HUES6 (cell line): ENCODE results near the gene PRICKLE3.

Experiments
- H3K27ac ChIP-seq: 2 replicates; pipeline ENCODE4 v1.7.0; 2013; ENCODE audit warnings: low read depth, mild to moderate bottlenecking, low read length, inconsistent platforms
- H3K27me3 ChIP-seq: 2 replicates; pipeline ENCODE4 v1.6.1; 2013; ENCODE audit warnings: low read length; ENCODE audit not compliant: control insufficient read depth, insufficient read depth
- H3K36me3 ChIP-seq: 2 replicates; pipeline ENCODE4 v1.6.1; 2013; ENCODE audit warnings: low read length; ENCODE audit not compliant: control insufficient read depth, insufficient read depth
- H3K4me1 ChIP-seq: 2 replicates; pipeline ENCODE4 v1.6.1; 2013; ENCODE audit warnings: low read length; ENCODE audit not compliant: control insufficient read depth, insufficient read depth
- H3K4me3 ChIP-seq: 2 replicates; pipeline ENCODE4 v1.5.1; 2013; ENCODE audit warnings: low read depth, low read length
- H3K9ac ChIP-seq: one replicate; pipeline ENCODE4 v1.6.1; 2013; ENCODE audit warnings: mild to moderate bottlenecking, low read length
- H3K9me3 ChIP-seq: 2 replicates; pipeline ENCODE4 v1.6.1; 2013; ENCODE audit warnings: low read depth, low read length; ENCODE audit not compliant: control insufficient read depth, insufficient read depth

The PRICKLE3 gene

DNA sequence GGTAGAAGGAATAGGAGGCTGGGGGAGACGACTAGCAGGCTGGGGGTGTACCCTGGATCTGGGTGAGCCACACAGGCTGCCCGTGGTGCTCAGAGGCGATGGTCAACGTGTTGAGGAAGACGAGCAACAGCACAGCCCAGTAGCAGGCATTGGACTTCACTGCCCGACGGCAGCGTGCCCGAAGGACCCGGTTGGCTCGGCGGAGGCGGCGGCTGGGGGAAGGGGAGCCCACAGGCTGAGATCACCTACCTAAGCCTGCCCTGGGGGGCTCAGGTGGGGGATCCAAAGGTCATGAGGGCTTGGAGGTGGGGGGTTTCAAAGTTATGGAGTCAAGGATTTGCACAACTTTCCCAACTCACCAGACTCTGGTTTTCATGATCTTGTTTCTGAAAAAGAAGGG lies 39.7 kb upstream of the PRICKLE3 start:
- Histone ChIP-seq H3K36me3 (no peaks in the 10 kb centered on the region), H3K27ac (no peak overlapping the region), H3K9ac (no peak overlapping the region), H3K27me3 (peaks cover 26% of the 10 kb centered on the region; the same call in 1 of the 2 replicates), H3K4me1 (no peaks in the 10 kb centered on the region), H3K9me3 (peaks cover 13% of the 10 kb centered on the region; the same call in 1 of the 2 replicates), H3K4me3 (no peak overlapping the region)

DNA sequence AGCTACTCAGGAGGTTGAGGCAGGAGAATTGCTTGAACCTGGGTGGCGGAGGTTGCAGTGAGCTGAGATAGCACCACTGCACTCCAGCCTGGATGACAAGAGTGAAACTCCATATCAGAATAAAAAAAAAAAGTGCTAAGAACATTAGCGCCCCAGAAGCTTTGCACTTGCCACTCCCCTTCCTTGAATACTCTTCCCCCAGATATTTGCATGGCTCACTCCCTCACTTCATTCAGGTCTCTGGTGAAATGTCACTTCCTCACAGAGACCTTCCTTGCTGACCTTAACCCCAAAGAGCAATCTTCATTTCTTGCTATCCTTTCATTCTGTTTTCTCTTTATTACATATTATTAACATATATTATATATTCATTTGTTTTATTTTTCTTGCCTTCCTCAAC lies 35.7 kb upstream of the PRICKLE3 start:
- H3K4me1 ChIP-seq: no peaks in the 10 kb centered on the region
- H3K4me3 ChIP-seq: no peak overlapping the region
- no peaks in the 10 kb centered on the region for H3K36me3 ChIP-seq
- H3K27ac ChIP-seq: no peak overlapping the region
- peaks cover 31% of the 10 kb centered on the region; the same call in 1 of the 2 replicates for H3K27me3 ChIP-seq
- peaks cover 29% of the 10 kb centered on the region; the same call in 1 of the 2 replicates for H3K9me3 ChIP-seq
- H3K9ac ChIP-seq: no peak overlapping the region

DNA sequence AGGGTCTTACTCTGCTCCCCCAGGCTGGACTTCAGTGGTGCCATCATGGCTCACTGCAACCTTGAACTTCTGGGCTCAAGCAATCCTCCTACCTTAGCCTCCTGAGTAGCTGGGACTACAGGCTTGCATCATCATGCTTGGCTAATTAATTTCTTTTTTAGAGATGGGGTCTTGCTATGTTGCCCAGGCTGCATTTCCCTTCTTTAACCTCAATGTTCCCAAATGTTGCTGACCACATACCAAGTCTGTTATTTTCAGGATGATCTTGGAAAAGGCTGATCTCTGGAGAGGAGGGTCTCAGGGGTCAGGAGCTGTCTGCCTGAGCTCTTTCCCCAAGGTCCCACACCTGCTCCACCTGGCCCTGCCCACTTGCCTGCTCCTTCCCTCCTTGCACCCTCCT lies 33.9 kb upstream of the PRICKLE3 start:
- Histone ChIP-seq H3K4me3 (no peak overlapping the region), H3K9ac (no peak overlapping the region), H3K4me1 (no peaks in the 10 kb centered on the region), H3K36me3 (no peaks in the 10 kb centered on the region), H3K27ac (no peak overlapping the region), H3K9me3 (peaks cover 25% of the 10 kb centered on the region; the same call in 1 of the 2 replicates), H3K27me3 (peaks cover 22% of the 10 kb centered on the region; the same call in 1 of the 2 replicates)

GRCh38 chrX:49214996-49215526 lies 28.9 kb upstream of the PRICKLE3 start:
- Histone ChIP-seq H3K9me3 (peaks cover 34% of the 10 kb centered on the region; the same call in 1 of the 2 replicates), H3K4me1 (0 out of 2 replicates have a peak, but pooled peaks cover 1% of the 10 kb centered on the region), H3K36me3 (no peaks in the 10 kb centered on the region), H3K27me3 (peaks cover 5% of the 10 kb centered on the region; the same call in 1 of the 2 replicates), H3K4me3 (no peak overlapping the region), H3K27ac (no peak overlapping the region), H3K9ac (no peak overlapping the region)

DNA sequence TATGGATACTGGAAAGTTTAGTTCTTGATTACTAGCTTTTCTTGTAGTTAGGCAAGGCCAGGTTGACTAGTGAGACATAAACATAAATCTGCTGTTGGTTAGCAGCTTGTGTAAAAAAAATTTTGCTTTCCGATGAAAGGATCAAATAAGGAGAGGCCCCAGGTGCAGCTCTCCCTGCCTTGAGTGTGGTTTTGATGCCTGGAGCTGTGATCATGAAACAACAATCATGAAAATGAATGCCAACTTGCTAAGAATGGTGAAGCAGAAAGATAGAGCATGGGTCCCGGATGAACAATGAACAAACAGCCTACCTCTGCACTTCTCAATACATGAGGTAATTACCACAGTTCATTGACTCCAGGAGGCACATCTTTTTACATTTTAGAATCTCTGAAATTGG lies 28.2 kb upstream of the PRICKLE3 start:
- Histone ChIP-seq H3K4me1 (0 out of 2 replicates have a peak, but pooled peaks cover 4% of the 10 kb centered on the region), H3K27ac (no peak overlapping the region), H3K9me3 (peaks cover 30% of the 10 kb centered on the region; the same call in 1 of the 2 replicates), H3K27me3 (peaks cover 3% of the 10 kb centered on the region; the same call in 1 of the 2 replicates), H3K9ac (no peak overlapping the region), H3K4me3 (no peak overlapping the region), H3K36me3 (no peaks in the 10 kb centered on the region)

DNA sequence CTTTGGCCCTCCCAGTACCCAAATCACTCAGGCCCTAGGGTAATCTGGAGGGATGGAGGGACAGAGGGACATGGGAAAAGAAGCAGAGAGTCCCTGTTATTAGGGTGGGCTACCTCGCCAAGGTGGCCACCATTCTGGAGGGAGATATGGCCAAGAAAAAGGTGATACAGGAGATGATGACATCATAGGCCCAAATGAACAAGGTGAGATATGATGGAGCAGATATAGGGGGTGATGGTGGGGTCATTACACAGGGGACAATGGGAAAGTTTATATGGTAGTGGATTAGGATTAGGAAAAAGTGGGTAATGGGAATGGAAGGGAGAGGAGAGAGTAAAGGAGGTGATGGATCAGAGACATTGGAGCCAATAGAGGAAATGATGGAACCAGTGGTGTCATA lies 26.7 kb upstream of the PRICKLE3 start:
- H3K27me3 ChIP-seq: no peaks in the 10 kb centered on the region; the same call in 1 of the 2 replicates
- H3K9ac ChIP-seq: no peak overlapping the region

GRCh38 chrX:49212209-49212608 lies 26.0 kb upstream of the PRICKLE3 start:
- Histone ChIP-seq H3K4me3 (no peak overlapping the region), H3K36me3 (no peaks in the 10 kb centered on the region), H3K27ac (no peak overlapping the region), H3K27me3 (no peaks in the 10 kb centered on the region; the same call in 1 of the 2 replicates), H3K4me1 (0 out of 2 replicates have a peak, but pooled peaks cover 4% of the 10 kb centered on the region), H3K9me3 (peaks cover 20% of the 10 kb centered on the region; the same call in 1 of the 2 replicates), H3K9ac (no peak overlapping the region)

More for the DNA sequence above, 26.7 kb upstream of the PRICKLE3 start:
- Histone ChIP-seq H3K9me3 (peaks cover 24% of the 10 kb centered on the region; the same call in 1 of the 2 replicates), H3K4me3 (no peak overlapping the region), H3K27ac (no peak overlapping the region), H3K36me3 (no peaks in the 10 kb centered on the region), H3K4me1 (0 out of 2 replicates have a peak, but pooled peaks cover 4% of the 10 kb centered on the region)

GRCh38 chrX:49211074-49211473 lies 24.9 kb upstream of the PRICKLE3 start:
- Histone ChIP-seq H3K36me3 (no peaks in the 10 kb centered on the region), H3K9ac (no peak overlapping the region), H3K4me1 (0 out of 2 replicates have a peak, but pooled peaks cover 4% of the 10 kb centered on the region), H3K4me3 (no peak overlapping the region), H3K27ac (no peak overlapping the region), H3K9me3 (peaks cover 18% of the 10 kb centered on the region; the same call in 1 of the 2 replicates), H3K27me3 (no peaks in the 10 kb centered on the region; the same call in 1 of the 2 replicates)

DNA sequence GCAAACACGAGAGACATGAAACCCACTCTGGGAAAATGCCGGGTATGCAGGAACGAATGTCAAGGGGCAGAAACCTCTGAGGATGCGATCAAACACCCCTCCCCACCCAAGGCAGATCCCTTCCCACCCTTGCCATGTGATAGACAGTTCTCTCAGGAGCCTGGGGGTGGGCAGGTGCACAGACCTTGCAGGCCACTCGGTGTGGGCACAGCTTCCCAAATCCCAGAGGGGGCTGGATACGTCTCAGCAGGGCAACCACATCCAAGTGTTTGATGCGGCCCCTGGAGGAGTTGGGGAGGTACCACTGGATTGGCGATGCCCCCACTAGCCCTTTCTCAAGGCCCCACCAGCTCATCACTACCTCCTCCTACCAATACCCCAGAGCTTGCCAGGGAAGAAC lies 24.2 kb upstream of the PRICKLE3 start:
- no peak overlapping the region for H3K4me3 ChIP-seq
- H3K36me3 ChIP-seq: no peaks in the 10 kb centered on the region
- H3K9ac ChIP-seq: no peak overlapping the region
- H3K27ac ChIP-seq: no peak overlapping the region
- H3K27me3 ChIP-seq: no peaks in the 10 kb centered on the region; the same call in 1 of the 2 replicates
- H3K4me1 ChIP-seq: peaks cover 4% of the 10 kb centered on the region; the same call in 1 of the 2 replicates
- H3K9me3 ChIP-seq: peaks cover 23% of the 10 kb centered on the region; the same call in 1 of the 2 replicates

DNA sequence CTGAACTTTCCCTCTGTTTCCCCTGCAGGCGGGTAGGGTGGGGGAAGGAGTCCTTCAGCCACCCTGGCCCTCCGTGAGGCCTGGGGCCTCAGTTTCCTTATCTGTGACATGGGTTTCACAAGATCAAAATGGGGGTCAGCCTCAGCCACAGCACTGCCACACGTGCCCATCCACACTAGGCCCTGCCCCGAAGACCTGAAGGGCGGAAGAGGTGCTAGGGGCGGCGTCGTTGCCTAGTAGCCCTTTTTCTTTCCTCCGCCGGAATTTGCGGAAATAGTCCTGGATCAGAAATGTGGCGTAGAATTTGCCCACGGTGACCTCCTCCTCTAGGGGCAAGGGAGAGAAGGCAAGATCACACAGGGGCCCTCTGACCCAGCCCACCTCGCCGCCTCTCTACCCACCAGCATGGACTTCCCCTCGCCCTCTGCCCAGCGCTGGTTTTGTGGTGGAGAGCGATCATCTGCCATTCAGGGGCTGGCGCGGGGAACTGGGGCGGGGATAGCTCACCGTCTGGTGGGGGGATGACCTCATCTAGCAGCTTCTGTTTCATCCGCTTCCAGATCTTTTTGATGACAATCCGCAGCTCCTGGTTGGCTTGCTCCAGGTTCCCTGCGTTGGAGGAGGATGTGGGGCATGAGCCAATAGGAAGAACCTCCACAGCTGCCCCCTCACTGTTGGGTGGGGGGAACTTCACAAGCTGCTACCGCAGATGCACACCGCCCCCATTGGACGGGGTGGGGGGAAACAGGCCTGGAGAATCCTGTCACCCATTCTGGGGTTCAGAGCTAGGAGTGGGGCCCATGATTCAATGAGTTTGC lies 23.5 kb upstream of the PRICKLE3 start:
- Histone ChIP-seq H3K27ac (no peak overlapping the region), H3K9me3 (peaks cover 20% of the 10 kb centered on the region; the same call in 1 of the 2 replicates), H3K27me3 (no peaks in the 10 kb centered on the region; the same call in 1 of the 2 replicates), H3K4me3 (peak overlapping the region; percentile 27; the same call in 1 of the 2 replicates), H3K36me3 (no peaks in the 10 kb centered on the region), H3K9ac (no peak overlapping the region), H3K4me1 (peaks cover 4% of the 10 kb centered on the region; the same call in 1 of the 2 replicates)
